RWPE2 (cell line): Measurements from ENCODE around the gene FAM187B.

Source experiments
- ATAC-seq: fragments of 200-7000 bp; cut with Tn5 transposase; 3 replicates; pipeline ENCODE4 v1.9.1; 2021; ENCODE audit warnings: low read depth
- DNase-seq: peaks from one replicate; pipeline ENCODE4 v3.0.0-alpha.2; 2020; ENCODE audit warnings: low spot score
- H3K27ac ChIP-seq: fragments of 450-650 bp; 2 replicates; pipeline ENCODE4 v1.5.1; 2017; ENCODE audit warnings: mild to moderate bottlenecking; ENCODE audit not compliant: poor library complexity, severe bottlenecking
- H3K27me3 ChIP-seq: fragments of 250-450 bp; sonication (Bioruptor Pico); 2 replicates; pipeline ENCODE4 v1.5.1; 2021; ENCODE audit warnings: mild to moderate bottlenecking, moderate library complexity; ENCODE audit not compliant: insufficient read depth, poor library complexity, severe bottlenecking
- H3K36me3 ChIP-seq: fragments of 250-450 bp; sonication (Bioruptor Pico); 2 replicates; pipeline ENCODE4 v1.5.1; 2020; ENCODE audit warnings: low read depth, mild to moderate bottlenecking, moderate library complexity
- H3K4me1 ChIP-seq: fragments of 250-450 bp; sonication (Bioruptor Pico); 2 replicates; pipeline ENCODE4 v1.5.1; 2021; ENCODE audit warnings: mild to moderate bottlenecking, moderate library complexity; ENCODE audit not compliant: insufficient read depth, poor library complexity, severe bottlenecking
- H3K4me3 ChIP-seq: fragments of 250-450 bp; sonication (Bioruptor Pico); 2 replicates; pipeline ENCODE4 v1.5.1; 2021; ENCODE audit warnings: mild to moderate bottlenecking, moderate library complexity; ENCODE audit not compliant: severe bottlenecking
- H3K9me3 ChIP-seq: fragments of 250-450 bp; sonication (Bioruptor Pico); 2 replicates; pipeline ENCODE4 v1.5.1; 2021; ENCODE audit warnings: mild to moderate bottlenecking, moderate library complexity; ENCODE audit not compliant: severe bottlenecking
- CTCF ChIP-seq: fragments of 450-650 bp; IDR thresholded peaks from one replicate; pipeline ENCODE4 v1.5.1; 2017; ENCODE audit warnings: mild to moderate bottlenecking, moderate library complexity; ENCODE audit not compliant: poor library complexity, severe bottlenecking

The FAM187B gene

GRCh38 chr19:35214766-35215422 lies 13.6 kb downstream of the FAM187B start:
- no peak overlapping the region for H3K27ac ChIP-seq
- H3K4me3 ChIP-seq = no peak overlapping the region
- DNase-seq = no peak
- H3K36me3 ChIP-seq = no peaks in the 10 kb centered on the region
- no peaks in the 10 kb centered on the region for H3K9me3 ChIP-seq
- ATAC-seq = no peak
- peaks cover 5% of the 10 kb centered on the region for H3K27me3 ChIP-seq
- peaks cover 12% of the 10 kb centered on the region for H3K4me1 ChIP-seq
- no peak for TF ChIP-seq CTCF

GRCh38 chr19:35213663-35214632 lies 14.6 kb downstream of the FAM187B start:
- ATAC-seq = peak; percentile 91

GRCh38 chr19:35212241-35212640 lies 16.3 kb downstream of the FAM187B start:
- no peak for TF ChIP-seq CTCF
- Histone ChIP-seq H3K27me3 (peaks cover 5% of the 10 kb centered on the region), H3K9me3 (no peaks in the 10 kb centered on the region), H3K4me1 (peaks cover 12% of the 10 kb centered on the region), H3K36me3 (no peaks in the 10 kb centered on the region), H3K4me3 (no peak overlapping the region), H3K27ac (no peak overlapping the region)
- no peak for DNase-seq
- ATAC-seq = no peak

More at GRCh38 chr19:35213663-35214632, 14.6 kb downstream of the FAM187B start:
- no peak for TF ChIP-seq CTCF
- Histone ChIP-seq H3K9me3 (no peaks in the 10 kb centered on the region), H3K27ac (no peak overlapping the region), H3K4me1 (peaks cover 12% of the 10 kb centered on the region), H3K27me3 (peaks cover 5% of the 10 kb centered on the region), H3K4me3 (no peak overlapping the region), H3K36me3 (no peaks in the 10 kb centered on the region)
- DNase-seq = no peak

GRCh38 chr19:35211545-35212230 lies 16.9 kb downstream of the FAM187B start:
- ATAC-seq (no peak), DNase-seq (no peak)
- no peak for TF ChIP-seq CTCF
- H3K4me3 ChIP-seq = no peak overlapping the region
- no peak overlapping the region for H3K27ac ChIP-seq
- peaks cover 5% of the 10 kb centered on the region for H3K27me3 ChIP-seq
- no peaks in the 10 kb centered on the region for H3K9me3 ChIP-seq
- peaks cover 12% of the 10 kb centered on the region for H3K4me1 ChIP-seq
- H3K36me3 ChIP-seq = no peaks in the 10 kb centered on the region
